HEK293 (cell line): ENCODE results near the gene DYNC2I2.

ENCODE experiments used
- CTCF ChIP-seq: fragments of 450-650 bp; formaldehyde crosslinking; IDR thresholded peaks from 2 replicates; pipeline ENCODE4 v1.5.1; 2016; ENCODE audit warnings: missing biosample characterization, missing genetic modification characterization
- INSM2 ChIP-seq: fragments of 450-650 bp; formaldehyde crosslinking; IDR thresholded peaks from 2 replicates; pipeline ENCODE4 v1.5.1; 2016; ENCODE audit warnings: missing biosample characterization, missing genetic modification characterization
- KLF1 ChIP-seq: fragments of 450-650 bp; formaldehyde crosslinking; IDR thresholded peaks from 2 replicates; pipeline ENCODE4 v1.5.1; 2016; ENCODE audit warnings: missing biosample characterization, missing genetic modification characterization
- OVOL3 ChIP-seq: fragments of 450-650 bp; formaldehyde crosslinking; IDR thresholded peaks from 2 replicates; pipeline ENCODE4 v1.5.1; 2016; ENCODE audit warnings: missing biosample characterization, missing genetic modification characterization
- SCRT1 ChIP-seq: fragments of 450-650 bp; formaldehyde crosslinking; IDR thresholded peaks from 2 replicates; pipeline ENCODE4 v1.5.1; 2016; ENCODE audit warnings: missing biosample characterization, missing genetic modification characterization, borderline replicate concordance
- SP7 ChIP-seq: fragments of 450-650 bp; formaldehyde crosslinking; IDR thresholded peaks from 2 replicates; pipeline ENCODE4 v1.5.1; 2016; ENCODE audit warnings: missing biosample characterization, missing genetic modification characterization
- ZBTB21 ChIP-seq: fragments of 450-650 bp; formaldehyde crosslinking; IDR thresholded peaks from 2 replicates; pipeline ENCODE4 v1.5.1; 2017; ENCODE audit warnings: missing biosample characterization, missing genetic modification characterization
- ZBTB48 ChIP-seq: fragments of 450-650 bp; formaldehyde crosslinking; IDR thresholded peaks from 2 replicates; pipeline ENCODE4 v1.5.1; 2016; ENCODE audit warnings: missing biosample characterization, missing genetic modification characterization
- ZBTB6 ChIP-seq: fragments of 450-650 bp; formaldehyde crosslinking; IDR thresholded peaks from 2 replicates; pipeline ENCODE4 v1.5.1; 2017; ENCODE audit warnings: missing biosample characterization, missing genetic modification characterization
- ZBTB7A ChIP-seq: fragments of 450-650 bp; formaldehyde crosslinking; IDR thresholded peaks from 2 replicates; pipeline ENCODE4 v1.5.1; 2016; ENCODE audit warnings: low read depth, missing biosample characterization, missing genetic modification characterization
- ZFP37 ChIP-seq: fragments of 450-650 bp; formaldehyde crosslinking; IDR thresholded peaks from 2 replicates; pipeline ENCODE4 v1.5.1; 2016; ENCODE audit warnings: missing biosample characterization, missing genetic modification characterization
- ZFP41 ChIP-seq: fragments of 450-650 bp; formaldehyde crosslinking; IDR thresholded peaks from 2 replicates; pipeline ENCODE4 v1.5.1; 2016; ENCODE audit warnings: missing biosample characterization, missing genetic modification characterization, borderline replicate concordance
- ZNF112 ChIP-seq: fragments of 450-650 bp; formaldehyde crosslinking; IDR thresholded peaks from 2 replicates; pipeline ENCODE4 v1.5.0; 2017; ENCODE audit warnings: missing biosample characterization, missing genetic modification characterization
- ZNF16 ChIP-seq: fragments of 450-650 bp; formaldehyde crosslinking; IDR thresholded peaks from 2 replicates; pipeline ENCODE4 v1.5.1; 2016; ENCODE audit warnings: low read depth, missing biosample characterization, missing genetic modification characterization
- ZNF2 ChIP-seq: fragments of 450-650 bp; formaldehyde crosslinking; IDR thresholded peaks from 2 replicates; pipeline ENCODE4 v1.5.1; 2016; ENCODE audit warnings: missing biosample characterization, missing genetic modification characterization
- ZNF274 ChIP-seq, 2 experiments: fragments of 200-500 bp in 1 of 2; fragments of 450-650 bp in 1 of 2; sonication (Bioruptor generic) in 1 of 2; formaldehyde crosslinking in 1 of 2; IDR thresholded peaks; 2 replicates each; pipeline versions ENCODE4 v1.5.1 to v1.6.1; 2014 to 2016; ENCODE audit warnings: borderline replicate concordance in 1 of 2, inconsistent platforms in 1 of 2, low read length in 1 of 2, missing biosample characterization in 1 of 2, missing genetic modification characterization in 1 of 2
- ZNF280D ChIP-seq: fragments of 450-650 bp; formaldehyde crosslinking; IDR thresholded peaks from 2 replicates; pipeline ENCODE4 v1.5.1; 2016; ENCODE audit warnings: missing biosample characterization, missing genetic modification characterization
- ZNF324 ChIP-seq: fragments of 450-650 bp; formaldehyde crosslinking; IDR thresholded peaks from 2 replicates; pipeline ENCODE4 v1.5.1; 2016; ENCODE audit warnings: missing biosample characterization, missing genetic modification characterization
- ZNF354C ChIP-seq: fragments of 450-650 bp; formaldehyde crosslinking; IDR thresholded peaks from 2 replicates; pipeline ENCODE4 v1.5.1; 2016; ENCODE audit warnings: missing biosample characterization, missing genetic modification characterization, low read depth, borderline replicate concordance
- ZNF398 ChIP-seq: fragments of 450-650 bp; formaldehyde crosslinking; IDR thresholded peaks from 2 replicates; pipeline ENCODE4 v1.5.1; 2017; ENCODE audit warnings: missing biosample characterization, missing genetic modification characterization
- ZNF473 ChIP-seq: fragments of 450-650 bp; formaldehyde crosslinking; IDR thresholded peaks from 2 replicates; pipeline ENCODE4 v1.5.1; 2017; ENCODE audit warnings: missing biosample characterization, missing genetic modification characterization
- ZNF48 ChIP-seq: fragments of 450-650 bp; formaldehyde crosslinking; IDR thresholded peaks from 2 replicates; pipeline ENCODE4 v1.5.1; 2016; ENCODE audit warnings: missing biosample characterization, missing genetic modification characterization
- ZNF558 ChIP-seq: fragments of 450-650 bp; formaldehyde crosslinking; IDR thresholded peaks from 2 replicates; pipeline ENCODE4 v1.5.1; 2016; ENCODE audit warnings: missing biosample characterization, missing genetic modification characterization
- ZNF560 ChIP-seq: fragments of 450-650 bp; formaldehyde crosslinking; IDR thresholded peaks from 2 replicates; pipeline ENCODE4 v1.5.1; 2017; ENCODE audit warnings: missing biosample characterization, missing genetic modification characterization, borderline replicate concordance
- ZNF571 ChIP-seq: fragments of 450-650 bp; formaldehyde crosslinking; IDR thresholded peaks from 2 replicates; pipeline ENCODE4 v1.5.0; 2017; ENCODE audit warnings: missing biosample characterization, missing genetic modification characterization
- ZNF623 ChIP-seq: fragments of 450-650 bp; formaldehyde crosslinking; IDR thresholded peaks from 2 replicates; pipeline ENCODE4 v1.5.1; 2016; ENCODE audit warnings: missing biosample characterization, missing genetic modification characterization
- ZNF624 ChIP-seq: fragments of 450-650 bp; formaldehyde crosslinking; IDR thresholded peaks from 2 replicates; pipeline ENCODE4 v1.5.1; 2017; ENCODE audit warnings: missing biosample characterization, missing genetic modification characterization
- ZNF629 ChIP-seq: fragments of 450-650 bp; formaldehyde crosslinking; IDR thresholded peaks from 2 replicates; pipeline ENCODE4 v1.5.1; 2017; ENCODE audit warnings: missing biosample characterization, missing genetic modification characterization
- ZNF654 ChIP-seq: fragments of 450-650 bp; formaldehyde crosslinking; IDR thresholded peaks from 2 replicates; pipeline ENCODE4 v1.5.1; 2016; ENCODE audit warnings: low read depth, missing biosample characterization, missing genetic modification characterization
- ZNF76 ChIP-seq: fragments of 450-650 bp; formaldehyde crosslinking; IDR thresholded peaks from 2 replicates; pipeline ENCODE4; 2016; ENCODE audit warnings: low read depth, missing biosample characterization, missing genetic modification characterization, borderline replicate concordance
- ZNF776 ChIP-seq: fragments of 450-650 bp; formaldehyde crosslinking; IDR thresholded peaks from 2 replicates; pipeline ENCODE4 v1.5.0; 2017; ENCODE audit warnings: missing biosample characterization, missing genetic modification characterization, borderline replicate concordance
- ZNF837 ChIP-seq: fragments of 450-650 bp; formaldehyde crosslinking; IDR thresholded peaks from 2 replicates; pipeline ENCODE4 v1.5.1; 2016; ENCODE audit warnings: missing biosample characterization, missing genetic modification characterization

Gene DYNC2I2

GRCh38 chr9:128683340-128684064 is 26.9 kb upstream of the DYNC2I2 start (continued):
- TF ChIP-seq CTCF (tag by site-specific recombination) (no peak), ZNF274 (IDR thresholded peaks at IDR 0.05; ENCODE audit: low read length) (no peak), ZNF274 (tag by site-specific recombination; IDR thresholded peaks at IDR 0.05; ENCODE audit: borderline replicate concordance) (no peak), ZBTB21 (no peak), ZNF354C (tag by site-specific recombination) (no peak), ZNF623 (tag by site-specific recombination) (no peak), ZNF112 (tag by site-specific recombination) (no peak), ZNF48 (tag by site-specific recombination) (no peak), ZNF560 (no peak), ZNF558 (tag by site-specific recombination) (no peak), ZFP41 (tag by site-specific recombination) (no peak), ZNF398 (no peak), ZFP37 (tag by site-specific recombination) (no peak), ZNF624 (no peak), ZNF654 (tag by site-specific recombination) (no peak), ZNF776 (tag by site-specific recombination) (no peak), KLF1 (tag by site-specific recombination) (peak; percentile 54), ZNF280D (no peak), ZNF324 (tag by site-specific recombination) (no peak), ZBTB48 (tag by site-specific recombination) (peak; percentile 99), SCRT1 (no peak), SP7 (tag by site-specific recombination) (no peak), ZNF76 (no peak), ZNF16 (tag by site-specific recombination) (no peak), ZBTB7A (tag by site-specific recombination) (no peak), ZNF571 (tag by site-specific recombination) (no peak), ZNF473 (tag by site-specific recombination) (no peak), ZNF837 (tag by site-specific recombination) (no peak), ZNF629 (tag by site-specific recombination) (no peak), ZNF2 (tag by site-specific recombination) (no peak), OVOL3 (tag by site-specific recombination) (no peak), ZBTB6 (tag by site-specific recombination) (no peak), INSM2 (tag by site-specific recombination) (no peak)
